ENCODE results near the gene ATG16L2.

GRCh38 chr11:72842653-72843330, 28.6 kb downstream of the ATG16L2 start:
- no peak for TF ChIP-seq POLR2A (IDR thresholded peaks at IDR 0.05; ENCODE audit: low read length)
- no peak for TF ChIP-seq POLR2AphosphoS2 (conservative IDR thresholded peaks at IDR 0.05; ENCODE audit: low read length)
- no peak for TF ChIP-seq CEBPB (IDR thresholded peaks at IDR 0.05)
- TF ChIP-seq EP300 (IDR thresholded peaks at IDR 0.05): no peak
- TF ChIP-seq PBX3 (IDR thresholded peaks at IDR 0.05): no peak
- TF ChIP-seq CHD2 (IDR thresholded peaks at IDR 0.05; ENCODE audit: low read length, partially characterized antibody): no peak
- TF ChIP-seq CTCF (IDR thresholded peaks at IDR 0.05): no peak
- no peak for TF ChIP-seq ZC3H11A (IDR thresholded peaks at IDR 0.05)
- no peak for TF ChIP-seq ESRRA (IDR thresholded peaks at IDR 0.05; ENCODE audit: borderline replicate concordance, low read length)
- no peak for TF ChIP-seq ELK1 (IDR thresholded peaks at IDR 0.05; ENCODE audit: low read depth, low read length)
- no peak for TF ChIP-seq EHMT2 (IDR thresholded peaks at IDR 0.05; ENCODE audit: low read depth)

Measured in A549 (cell line).